WTC11 (cell line): Measurements from ENCODE around the gene STK32B. TPM values are rescaled to one million over a fixed set of nuclear protein-coding genes. Genes with fewer than 3 reads are reported as not detected.

Source experiments
- ATAC-seq: fragments of 200-7000 bp; cut with Tn5 transposase; 2 replicates; pipeline ENCODE4 v1.10.0; 2021; ENCODE audit warnings: mild to moderate bottlenecking, moderate library complexity
- CTCF ChIA-PET: fragments of 300-600 bp; sonication (Branson Sonifier 250); formaldehyde crosslinking; loops from one replicate; lab custom pipeline; 2021; ENCODE audit warnings: antibody characterized with exemption; lab: Charles Lee
- POLR2A ChIA-PET: fragments of 350-600 bp; sonication (Branson Sonifier 250); formaldehyde crosslinking; loops from one replicate; lab custom pipeline; 2021; ENCODE audit warnings: antibody characterized with exemption; lab: Charles Lee
- DNase-seq: peaks from one replicate; pipeline ENCODE4 v3.0.0; 2021; ENCODE audit warnings: low spot score
- H3K27ac Mint-ChIP-seq: 2 replicates; pipeline ENCODE4 v1.8.0; 2021; ENCODE audit warnings: mixed read lengths
- H3K27me3 Mint-ChIP-seq: 2 replicates; pipeline ENCODE4 v1.8.0; 2021; ENCODE audit warnings: low read depth, mild to moderate bottlenecking, moderate library complexity, mixed read lengths
- H3K36me3 Mint-ChIP-seq: 2 replicates; pipeline ENCODE4 v1.8.0; 2021; ENCODE audit warnings: mixed read lengths
- H3K4me1 Mint-ChIP-seq: 2 replicates; pipeline ENCODE4 v1.8.0; 2022; ENCODE audit warnings: mixed read lengths
- H3K4me3 Mint-ChIP-seq: 2 replicates; pipeline ENCODE4 v1.8.0; 2021; ENCODE audit warnings: mild to moderate bottlenecking, moderate library complexity, mixed read lengths
- H3K9me3 Mint-ChIP-seq: 2 replicates; pipeline ENCODE4 v1.8.0; 2021; ENCODE audit warnings: mixed read lengths
- FOXP1 ChIP-seq: sonication (generic); formaldehyde crosslinking; IDR thresholded peaks from 2 replicates; pipeline ENCODE4 v1.8.0; 2022; ENCODE audit warnings: missing genetic modification reagents, mild to moderate bottlenecking, moderate library complexity, borderline replicate concordance
- JAZF1 ChIP-seq: fragments of 250-450 bp; sonication (Bioruptor Pico); IDR thresholded peaks from 2 replicates; pipeline ENCODE4 v1.9.0; 2021; ENCODE audit warnings: moderate library complexity, mild to moderate bottlenecking, inconsistent platforms
- SMAD4 ChIP-seq: sonication (generic); formaldehyde crosslinking; IDR thresholded peaks from 2 replicates; pipeline ENCODE4 v1.8.0; 2022; ENCODE audit warnings: mild to moderate bottlenecking, missing genetic modification reagents
- SP1 ChIP-seq: sonication (generic); formaldehyde crosslinking; conservative IDR thresholded peaks from 2 replicates; pipeline ENCODE4 v1.8.1; 2022; ENCODE audit warnings: missing genetic modification reagents
- TEAD4 ChIP-seq: sonication (generic); formaldehyde crosslinking; IDR thresholded peaks from 2 replicates; pipeline ENCODE4 v1.8.0; 2022; ENCODE audit warnings: mild to moderate bottlenecking, missing genetic modification reagents
- ZNF416 ChIP-seq: fragments of 250-450 bp; sonication (Bioruptor Pico); IDR thresholded peaks from 2 replicates; pipeline ENCODE4 v1.9.0; 2021; ENCODE audit warnings: mild to moderate bottlenecking, inconsistent platforms
- ZNF671 ChIP-seq: fragments of 250-450 bp; sonication (Bioruptor Pico); IDR thresholded peaks from 2 replicates; pipeline ENCODE4 v1.8.0; 2021; ENCODE audit warnings: mild to moderate bottlenecking
- total RNA-seq: library from RNA; stranded (reverse); gene quantifications from 3 replicates; pipeline ENCODE4 v1.2.3, GENCODE V29; 2021
- TF ChIP-seq, protein P1 (sequence below): sonication (generic); formaldehyde crosslinking; IDR thresholded peaks from 2 replicates; pipeline ENCODE4 v1.8.1; 2023; ENCODE audit warnings: mild to moderate bottlenecking, missing genetic modification reagents, moderate library complexity
- TF ChIP-seq, protein P2 (sequence below): fragments of 200-600 bp; IDR thresholded peaks from 2 replicates; pipeline ENCODE4 v1.8.0; 2022; ENCODE audit warnings: antibody characterized with exemption
- TF ChIP-seq, protein P3 (sequence below): fragments of 250-450 bp; sonication (Bioruptor Pico); IDR thresholded peaks from 2 replicates; pipeline ENCODE4 v1.9.0; 2021; ENCODE audit warnings: mild to moderate bottlenecking
- TF ChIP-seq, protein P4 (sequence below): sonication (generic); formaldehyde crosslinking; IDR thresholded peaks from 2 replicates; pipeline ENCODE4 v1.8.0; 2022; ENCODE audit warnings: mild to moderate bottlenecking, missing genetic modification reagents
- TF ChIP-seq, protein P5 (sequence below): sonication (generic); formaldehyde crosslinking; IDR thresholded peaks from 2 replicates; pipeline ENCODE4 v1.8.1; 2023; ENCODE audit warnings: mild to moderate bottlenecking, missing genetic modification reagents
- TF ChIP-seq, protein P6 (sequence below): sonication (generic); formaldehyde crosslinking; IDR thresholded peaks from 2 replicates; pipeline ENCODE4 v1.8.0; 2023; ENCODE audit warnings: mild to moderate bottlenecking, missing genetic modification reagents
- TF ChIP-seq, protein P7 (sequence below): sonication (generic); formaldehyde crosslinking; IDR thresholded peaks from 2 replicates; pipeline ENCODE4 v1.8.1; 2023; ENCODE audit warnings: mild to moderate bottlenecking, missing genetic modification reagents, moderate library complexity

The STK32B gene
- total RNA-seq, 1 experiment from 2014 or later = 1.9 TPM

DNA sequence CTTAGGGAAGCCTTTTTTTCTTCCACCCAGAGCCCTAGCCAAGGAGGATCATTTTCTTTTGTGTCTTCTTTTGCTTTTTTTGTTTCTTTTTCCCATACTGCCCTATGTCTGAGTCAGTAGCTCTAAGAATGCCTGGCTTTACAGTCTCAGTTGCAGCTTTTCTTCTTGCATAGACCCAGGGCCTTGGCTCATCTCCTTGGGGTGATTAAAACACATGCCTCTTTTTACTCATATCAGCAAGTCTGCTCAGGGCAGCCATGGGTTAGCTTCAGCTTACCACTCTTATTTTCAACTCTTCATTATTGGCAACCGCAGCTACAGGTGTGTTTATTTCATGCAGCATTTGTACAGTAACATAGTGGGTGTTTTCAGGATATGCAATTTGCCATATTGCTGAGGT is 196.5 kb downstream of the STK32B start:
- Mint-ChIP-seq H3K9me3 (peaks cover 38% of the 10 kb centered on the region), H3K4me3 (no peak overlapping the region), H3K36me3 (peaks cover 18% of the 10 kb centered on the region), H3K27ac (no peak overlapping the region), H3K4me1 (no peaks in the 10 kb centered on the region), H3K27me3 (peaks cover 27% of the 10 kb centered on the region)
- ChIA-PET POLR2A (no interaction called here), CTCF (no interaction called here)
- TF ChIP-seq SMAD4 (CRISPR knock-in tag) (no peak), ZNF671 (no peak), ZNF416 (CRISPR knock-in tag) (no peak), TEAD4 (CRISPR knock-in tag) (no peak), FOXP1 (CRISPR knock-in tag) (no peak), SP1 (CRISPR knock-in tag) (no peak), JAZF1 (CRISPR knock-in tag) (no peak)
- TF ChIP-seq, protein P1, sequence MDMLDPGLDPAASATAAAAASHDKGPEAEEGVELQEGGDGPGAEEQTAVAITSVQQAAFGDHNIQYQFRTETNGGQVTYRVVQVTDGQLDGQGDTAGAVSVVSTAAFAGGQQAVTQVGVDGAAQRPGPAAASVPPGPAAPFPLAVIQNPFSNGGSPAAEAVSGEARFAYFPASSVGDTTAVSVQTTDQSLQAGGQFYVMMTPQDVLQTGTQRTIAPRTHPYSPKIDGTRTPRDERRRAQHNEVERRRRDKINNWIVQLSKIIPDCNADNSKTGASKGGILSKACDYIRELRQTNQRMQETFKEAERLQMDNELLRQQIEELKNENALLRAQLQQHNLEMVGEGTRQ (CRISPR knock-in tag) = no peak
- TF ChIP-seq, protein P2, sequence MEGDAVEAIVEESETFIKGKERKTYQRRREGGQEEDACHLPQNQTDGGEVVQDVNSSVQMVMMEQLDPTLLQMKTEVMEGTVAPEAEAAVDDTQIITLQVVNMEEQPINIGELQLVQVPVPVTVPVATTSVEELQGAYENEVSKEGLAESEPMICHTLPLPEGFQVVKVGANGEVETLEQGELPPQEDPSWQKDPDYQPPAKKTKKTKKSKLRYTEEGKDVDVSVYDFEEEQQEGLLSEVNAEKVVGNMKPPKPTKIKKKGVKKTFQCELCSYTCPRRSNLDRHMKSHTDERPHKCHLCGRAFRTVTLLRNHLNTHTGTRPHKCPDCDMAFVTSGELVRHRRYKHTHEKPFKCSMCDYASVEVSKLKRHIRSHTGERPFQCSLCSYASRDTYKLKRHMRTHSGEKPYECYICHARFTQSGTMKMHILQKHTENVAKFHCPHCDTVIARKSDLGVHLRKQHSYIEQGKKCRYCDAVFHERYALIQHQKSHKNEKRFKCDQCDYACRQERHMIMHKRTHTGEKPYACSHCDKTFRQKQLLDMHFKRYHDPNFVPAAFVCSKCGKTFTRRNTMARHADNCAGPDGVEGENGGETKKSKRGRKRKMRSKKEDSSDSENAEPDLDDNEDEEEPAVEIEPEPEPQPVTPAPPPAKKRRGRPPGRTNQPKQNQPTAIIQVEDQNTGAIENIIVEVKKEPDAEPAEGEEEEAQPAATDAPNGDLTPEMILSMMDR = no peak
- TF ChIP-seq, protein P3, sequence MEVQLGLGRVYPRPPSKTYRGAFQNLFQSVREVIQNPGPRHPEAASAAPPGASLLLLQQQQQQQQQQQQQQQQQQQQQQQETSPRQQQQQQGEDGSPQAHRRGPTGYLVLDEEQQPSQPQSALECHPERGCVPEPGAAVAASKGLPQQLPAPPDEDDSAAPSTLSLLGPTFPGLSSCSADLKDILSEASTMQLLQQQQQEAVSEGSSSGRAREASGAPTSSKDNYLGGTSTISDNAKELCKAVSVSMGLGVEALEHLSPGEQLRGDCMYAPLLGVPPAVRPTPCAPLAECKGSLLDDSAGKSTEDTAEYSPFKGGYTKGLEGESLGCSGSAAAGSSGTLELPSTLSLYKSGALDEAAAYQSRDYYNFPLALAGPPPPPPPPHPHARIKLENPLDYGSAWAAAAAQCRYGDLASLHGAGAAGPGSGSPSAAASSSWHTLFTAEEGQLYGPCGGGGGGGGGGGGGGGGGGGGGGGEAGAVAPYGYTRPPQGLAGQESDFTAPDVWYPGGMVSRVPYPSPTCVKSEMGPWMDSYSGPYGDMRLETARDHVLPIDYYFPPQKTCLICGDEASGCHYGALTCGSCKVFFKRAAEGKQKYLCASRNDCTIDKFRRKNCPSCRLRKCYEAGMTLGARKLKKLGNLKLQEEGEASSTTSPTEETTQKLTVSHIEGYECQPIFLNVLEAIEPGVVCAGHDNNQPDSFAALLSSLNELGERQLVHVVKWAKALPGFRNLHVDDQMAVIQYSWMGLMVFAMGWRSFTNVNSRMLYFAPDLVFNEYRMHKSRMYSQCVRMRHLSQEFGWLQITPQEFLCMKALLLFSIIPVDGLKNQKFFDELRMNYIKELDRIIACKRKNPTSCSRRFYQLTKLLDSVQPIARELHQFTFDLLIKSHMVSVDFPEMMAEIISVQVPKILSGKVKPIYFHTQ (CRISPR knock-in tag) = no peak
- TF ChIP-seq, protein P4, sequence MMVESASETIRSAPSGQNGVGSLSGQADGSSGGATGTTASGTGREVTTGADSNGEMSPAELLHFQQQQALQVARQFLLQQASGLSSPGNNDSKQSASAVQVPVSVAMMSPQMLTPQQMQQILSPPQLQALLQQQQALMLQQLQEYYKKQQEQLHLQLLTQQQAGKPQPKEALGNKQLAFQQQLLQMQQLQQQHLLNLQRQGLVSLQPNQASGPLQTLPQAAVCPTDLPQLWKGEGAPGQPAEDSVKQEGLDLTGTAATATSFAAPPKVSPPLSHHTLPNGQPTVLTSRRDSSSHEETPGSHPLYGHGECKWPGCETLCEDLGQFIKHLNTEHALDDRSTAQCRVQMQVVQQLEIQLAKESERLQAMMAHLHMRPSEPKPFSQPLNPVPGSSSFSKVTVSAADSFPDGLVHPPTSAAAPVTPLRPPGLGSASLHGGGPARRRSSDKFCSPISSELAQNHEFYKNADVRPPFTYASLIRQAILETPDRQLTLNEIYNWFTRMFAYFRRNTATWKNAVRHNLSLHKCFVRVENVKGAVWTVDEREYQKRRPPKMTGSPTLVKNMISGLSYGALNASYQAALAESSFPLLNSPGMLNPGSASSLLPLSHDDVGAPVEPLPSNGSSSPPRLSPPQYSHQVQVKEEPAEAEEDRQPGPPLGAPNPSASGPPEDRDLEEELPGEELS = no peak
- TF ChIP-seq, protein P5, sequence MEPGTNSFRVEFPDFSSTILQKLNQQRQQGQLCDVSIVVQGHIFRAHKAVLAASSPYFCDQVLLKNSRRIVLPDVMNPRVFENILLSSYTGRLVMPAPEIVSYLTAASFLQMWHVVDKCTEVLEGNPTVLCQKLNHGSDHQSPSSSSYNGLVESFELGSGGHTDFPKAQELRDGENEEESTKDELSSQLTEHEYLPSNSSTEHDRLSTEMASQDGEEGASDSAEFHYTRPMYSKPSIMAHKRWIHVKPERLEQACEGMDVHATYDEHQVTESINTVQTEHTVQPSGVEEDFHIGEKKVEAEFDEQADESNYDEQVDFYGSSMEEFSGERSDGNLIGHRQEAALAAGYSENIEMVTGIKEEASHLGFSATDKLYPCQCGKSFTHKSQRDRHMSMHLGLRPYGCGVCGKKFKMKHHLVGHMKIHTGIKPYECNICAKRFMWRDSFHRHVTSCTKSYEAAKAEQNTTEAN (CRISPR knock-in tag) = no peak
- TF ChIP-seq, protein P6, sequence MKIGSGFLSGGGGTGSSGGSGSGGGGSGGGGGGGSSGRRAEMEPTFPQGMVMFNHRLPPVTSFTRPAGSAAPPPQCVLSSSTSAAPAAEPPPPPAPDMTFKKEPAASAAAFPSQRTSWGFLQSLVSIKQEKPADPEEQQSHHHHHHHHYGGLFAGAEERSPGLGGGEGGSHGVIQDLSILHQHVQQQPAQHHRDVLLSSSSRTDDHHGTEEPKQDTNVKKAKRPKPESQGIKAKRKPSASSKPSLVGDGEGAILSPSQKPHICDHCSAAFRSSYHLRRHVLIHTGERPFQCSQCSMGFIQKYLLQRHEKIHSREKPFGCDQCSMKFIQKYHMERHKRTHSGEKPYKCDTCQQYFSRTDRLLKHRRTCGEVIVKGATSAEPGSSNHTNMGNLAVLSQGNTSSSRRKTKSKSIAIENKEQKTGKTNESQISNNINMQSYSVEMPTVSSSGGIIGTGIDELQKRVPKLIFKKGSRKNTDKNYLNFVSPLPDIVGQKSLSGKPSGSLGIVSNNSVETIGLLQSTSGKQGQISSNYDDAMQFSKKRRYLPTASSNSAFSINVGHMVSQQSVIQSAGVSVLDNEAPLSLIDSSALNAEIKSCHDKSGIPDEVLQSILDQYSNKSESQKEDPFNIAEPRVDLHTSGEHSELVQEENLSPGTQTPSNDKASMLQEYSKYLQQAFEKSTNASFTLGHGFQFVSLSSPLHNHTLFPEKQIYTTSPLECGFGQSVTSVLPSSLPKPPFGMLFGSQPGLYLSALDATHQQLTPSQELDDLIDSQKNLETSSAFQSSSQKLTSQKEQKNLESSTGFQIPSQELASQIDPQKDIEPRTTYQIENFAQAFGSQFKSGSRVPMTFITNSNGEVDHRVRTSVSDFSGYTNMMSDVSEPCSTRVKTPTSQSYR (CRISPR knock-in tag) = no peak
- TF ChIP-seq, protein P7, sequence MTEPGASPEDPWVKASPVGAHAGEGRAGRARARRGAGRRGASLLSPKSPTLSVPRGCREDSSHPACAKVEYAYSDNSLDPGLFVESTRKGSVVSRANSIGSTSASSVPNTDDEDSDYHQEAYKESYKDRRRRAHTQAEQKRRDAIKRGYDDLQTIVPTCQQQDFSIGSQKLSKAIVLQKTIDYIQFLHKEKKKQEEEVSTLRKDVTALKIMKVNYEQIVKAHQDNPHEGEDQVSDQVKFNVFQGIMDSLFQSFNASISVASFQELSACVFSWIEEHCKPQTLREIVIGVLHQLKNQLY (CRISPR knock-in tag) = no peak
- ATAC-seq (no peak), DNase-seq (no peak)
